ENCODE results near the gene GNA12.
A peak's percentile ranks its signal among the peaks of the same experiment; 100 is the strongest.

The GNA12 gene

DNA sequence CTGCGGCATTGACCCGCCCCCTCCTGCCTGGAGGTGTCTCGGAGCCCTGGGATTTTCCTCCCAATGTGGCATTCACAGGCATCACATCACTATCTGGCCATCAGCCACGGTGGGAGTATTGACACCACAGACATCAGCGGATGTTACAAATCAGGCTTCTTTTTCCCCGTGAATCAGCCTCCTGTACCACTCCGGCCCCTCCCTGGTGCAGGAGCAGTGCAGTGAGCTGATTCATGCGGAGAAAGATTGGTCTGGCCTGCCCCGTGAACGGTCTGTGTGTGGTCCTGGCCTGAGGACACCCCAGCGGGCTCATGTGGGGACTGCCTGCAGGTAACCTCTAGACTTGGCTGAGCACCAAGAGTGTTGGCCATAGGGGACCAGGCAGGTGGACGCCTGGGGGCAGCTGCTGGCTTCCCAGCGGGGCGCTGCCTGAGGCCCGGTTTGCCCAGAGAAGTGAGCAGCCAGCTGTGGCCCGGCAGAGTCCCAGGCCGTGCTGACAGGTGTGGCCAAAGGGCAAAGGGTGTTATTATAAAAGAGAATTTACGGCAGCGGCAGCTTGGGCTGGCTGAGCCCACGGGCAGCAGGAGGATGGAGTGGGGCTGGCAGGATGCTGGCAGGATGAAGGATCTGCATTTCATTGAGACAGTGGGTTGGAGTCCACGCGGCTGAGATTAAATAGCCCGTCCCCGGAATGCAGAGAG is 32.1 kb upstream of the GNA12 start:
- DNase-seq (ENCODE audit: low spot score in 2 of 2): no peak
- Mint-ChIP-seq H3K9me3 (no peaks in the 10 kb centered on the region), H3K4me1 (peaks cover 12% of the 10 kb centered on the region), H3K27me3 (no peaks in the 10 kb centered on the region), H3K36me3 (ENCODE audit: insufficient read depth) (no peaks in the 10 kb centered on the region), H3K27ac (ENCODE audit: low read depth) (no peak overlapping the region), H3K4me3 (no peak overlapping the region)
- no peak for ATAC-seq (replicated peaks; ENCODE audit: extremely low read depth, poor library complexity, severe bottlenecking)

DNA sequence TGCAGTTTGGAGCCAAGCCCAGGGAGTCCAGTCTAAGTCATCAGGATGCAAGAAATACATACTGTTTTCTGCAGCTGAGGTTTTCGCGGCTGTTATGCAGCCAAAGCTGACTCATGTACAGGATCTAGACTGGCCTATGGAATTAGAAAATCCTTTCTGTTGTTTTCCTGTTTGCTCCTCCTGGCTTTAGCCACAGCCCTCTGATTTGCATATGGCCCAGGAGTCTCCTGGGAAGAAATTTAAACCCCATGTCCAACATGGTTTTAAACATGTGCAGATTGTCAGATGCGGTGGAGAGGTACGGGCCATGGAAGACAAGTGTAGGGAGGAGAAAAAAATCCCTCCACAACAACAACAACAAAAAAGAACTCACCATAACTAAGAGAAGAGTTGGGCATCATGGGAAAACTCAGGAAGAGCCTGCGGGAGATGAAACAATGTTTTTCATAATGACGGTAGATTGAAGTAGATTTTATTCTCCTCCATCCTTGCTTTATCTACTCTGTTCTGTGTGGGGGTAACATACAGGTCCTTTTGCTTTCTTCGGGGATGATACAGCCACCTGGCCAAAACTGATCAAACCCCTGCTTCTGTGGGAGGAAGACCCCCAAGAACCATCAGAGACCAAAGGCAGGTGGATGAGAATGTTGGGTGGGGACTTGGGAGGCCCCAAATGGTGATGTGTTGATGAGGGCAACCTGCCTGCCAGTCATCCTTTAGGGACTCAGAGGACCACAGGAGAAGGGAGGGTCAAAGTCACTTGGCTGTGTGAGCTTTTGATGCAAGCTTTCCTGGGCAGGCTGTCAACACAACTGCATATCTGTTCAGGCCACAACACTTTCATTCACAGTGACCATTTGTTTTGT is 29.8 kb upstream of the GNA12 start:
- Mint-ChIP-seq H3K4me3 (no peak overlapping the region), H3K9me3 (no peaks in the 10 kb centered on the region), H3K4me1 (peaks cover 17% of the 10 kb centered on the region), H3K36me3 (ENCODE audit: insufficient read depth) (peaks cover 2% of the 10 kb centered on the region), H3K27ac (ENCODE audit: low read depth) (peak overlapping the region; percentile 13), H3K27me3 (no peaks in the 10 kb centered on the region)
- ATAC-seq (replicated peaks; ENCODE audit: extremely low read depth, poor library complexity, severe bottlenecking) (no peak), DNase-seq (ENCODE audit: low spot score in 2 of 2) (no peak)

DNA sequence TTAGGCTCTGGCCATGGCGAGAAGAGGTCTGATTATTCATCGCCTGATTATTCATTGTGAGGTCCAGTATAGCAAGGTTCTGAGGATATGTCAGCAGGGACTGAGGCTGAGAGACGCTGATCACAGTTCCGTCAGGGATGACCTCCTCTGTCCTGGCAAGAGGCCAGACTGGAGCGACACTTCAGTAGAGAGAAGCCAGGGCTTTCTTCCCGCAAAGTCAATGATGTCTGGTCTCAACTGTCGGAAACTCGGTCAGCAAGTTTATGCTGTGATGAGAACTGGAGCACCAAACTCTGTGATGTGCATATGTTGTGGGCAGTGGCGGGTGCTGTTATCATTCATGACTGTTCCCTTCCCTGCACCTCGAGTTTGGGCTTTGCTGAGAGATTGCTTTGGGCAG is 29.0 kb upstream of the GNA12 start:
- no peak for DNase-seq (ENCODE audit: low spot score in 2 of 2)
- no peaks in the 10 kb centered on the region for H3K9me3 Mint-ChIP-seq
- H3K4me1 Mint-ChIP-seq: peaks cover 10% of the 10 kb centered on the region
- no peaks in the 10 kb centered on the region for H3K27me3 Mint-ChIP-seq
- H3K27ac Mint-ChIP-seq (ENCODE audit: low read depth): no peak overlapping the region
- no peak overlapping the region for H3K4me3 Mint-ChIP-seq
- H3K36me3 Mint-ChIP-seq (ENCODE audit: insufficient read depth): peaks cover 2% of the 10 kb centered on the region
- ATAC-seq (replicated peaks; ENCODE audit: extremely low read depth, poor library complexity, severe bottlenecking): no peak

DNA sequence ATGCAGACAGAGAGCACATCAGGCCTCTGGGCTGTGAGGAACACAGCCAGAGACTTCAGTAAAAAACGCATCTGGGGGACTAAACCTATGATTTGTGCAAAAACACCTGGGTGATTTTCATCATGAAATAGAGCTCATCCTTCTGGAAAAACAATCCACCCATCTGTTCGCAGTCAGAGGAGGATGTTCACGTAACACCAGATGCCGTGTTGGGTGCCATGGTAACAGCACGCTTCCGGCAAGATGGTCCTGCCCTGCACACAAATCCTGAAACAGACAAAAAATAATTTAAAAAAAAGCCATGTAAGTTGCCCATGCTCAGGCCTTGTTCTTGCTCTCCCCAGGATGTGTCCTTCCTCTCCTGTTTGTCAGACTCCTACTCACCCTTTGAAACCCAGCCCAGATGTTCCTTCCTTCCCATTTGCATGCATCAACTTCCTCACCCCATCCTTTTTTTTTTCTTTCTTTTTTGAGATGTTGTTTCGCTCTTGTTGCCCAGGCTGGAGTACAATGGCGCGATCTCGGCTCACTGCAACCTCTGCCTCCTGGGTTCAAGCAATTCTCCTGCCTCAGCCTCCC is 28.3 kb upstream of the GNA12 start:
- Mint-ChIP-seq H3K36me3 (ENCODE audit: insufficient read depth) (peaks cover 2% of the 10 kb centered on the region), H3K27ac (ENCODE audit: low read depth) (no peak overlapping the region), H3K4me3 (no peak overlapping the region), H3K4me1 (peaks cover 8% of the 10 kb centered on the region), H3K27me3 (no peaks in the 10 kb centered on the region), H3K9me3 (no peaks in the 10 kb centered on the region)
- DNase-seq (ENCODE audit: low spot score in 2 of 2): no peak
- ATAC-seq (replicated peaks; ENCODE audit: extremely low read depth, poor library complexity, severe bottlenecking): no peak

DNA sequence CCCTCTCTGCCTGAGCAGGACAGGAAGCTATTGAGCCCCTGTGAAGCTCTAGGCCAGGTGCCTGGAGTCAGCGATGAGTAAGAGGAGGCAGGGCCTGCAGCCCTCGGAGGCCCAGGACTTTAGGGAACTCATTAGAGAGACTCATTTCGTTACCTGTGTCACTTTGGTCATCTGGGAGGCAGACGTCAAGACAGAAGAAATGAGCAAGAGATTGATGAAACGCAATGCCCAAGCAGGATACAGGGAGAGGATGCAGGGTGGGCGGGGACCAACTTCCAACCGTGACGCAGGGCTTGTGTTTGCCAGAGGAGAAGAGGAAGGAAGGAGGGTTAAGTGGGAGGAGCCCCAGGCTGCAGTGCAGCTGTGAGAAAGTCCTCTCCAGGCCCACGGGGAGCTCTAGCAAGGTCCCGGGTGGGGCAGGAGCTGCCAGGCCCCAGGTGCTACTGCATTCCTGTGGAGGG is 26.4 kb upstream of the GNA12 start:
- peak; percentile 54 for ATAC-seq (replicated peaks; ENCODE audit: extremely low read depth, poor library complexity, severe bottlenecking)
- H3K9me3 Mint-ChIP-seq: no peaks in the 10 kb centered on the region
- H3K27me3 Mint-ChIP-seq: no peaks in the 10 kb centered on the region
- H3K4me1 Mint-ChIP-seq: peaks cover 8% of the 10 kb centered on the region
- no peak for DNase-seq (ENCODE audit: low spot score in 2 of 2)
- H3K36me3 Mint-ChIP-seq (ENCODE audit: insufficient read depth): peaks cover 2% of the 10 kb centered on the region
- peak overlapping the region; percentile 52 for H3K4me3 Mint-ChIP-seq
- H3K27ac Mint-ChIP-seq (ENCODE audit: low read depth): no peak overlapping the region

DNA sequence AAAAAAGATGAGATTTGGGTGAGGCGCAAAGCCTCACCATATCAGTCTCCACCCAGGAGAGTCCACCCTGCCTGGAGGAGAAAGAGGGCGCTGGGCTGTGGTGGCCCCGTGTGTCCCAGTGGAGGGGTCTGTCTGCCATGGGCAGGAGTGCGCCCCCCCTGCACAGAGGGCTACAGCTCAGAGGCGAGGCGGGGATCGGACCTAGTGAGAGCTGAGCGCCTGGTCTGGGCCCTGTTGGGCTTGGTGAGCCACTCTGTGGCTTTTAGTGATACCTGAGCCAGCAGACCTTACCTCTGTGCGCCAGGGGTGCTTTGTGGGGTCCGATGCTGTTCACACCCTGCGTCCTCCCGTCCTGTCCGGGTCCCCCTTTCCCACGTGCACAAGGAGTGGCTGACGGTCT is 25.9 kb upstream of the GNA12 start:
- Mint-ChIP-seq H3K27me3 (no peaks in the 10 kb centered on the region), H3K9me3 (no peaks in the 10 kb centered on the region), H3K36me3 (ENCODE audit: insufficient read depth) (peaks cover 2% of the 10 kb centered on the region), H3K4me1 (peaks cover 10% of the 10 kb centered on the region), H3K4me3 (peak overlapping the region; percentile 52), H3K27ac (ENCODE audit: low read depth) (peak overlapping the region; percentile 25)
- no peak for ATAC-seq (replicated peaks; ENCODE audit: extremely low read depth, poor library complexity, severe bottlenecking)
- DNase-seq (ENCODE audit: low spot score in 2 of 2): no peak

DNA sequence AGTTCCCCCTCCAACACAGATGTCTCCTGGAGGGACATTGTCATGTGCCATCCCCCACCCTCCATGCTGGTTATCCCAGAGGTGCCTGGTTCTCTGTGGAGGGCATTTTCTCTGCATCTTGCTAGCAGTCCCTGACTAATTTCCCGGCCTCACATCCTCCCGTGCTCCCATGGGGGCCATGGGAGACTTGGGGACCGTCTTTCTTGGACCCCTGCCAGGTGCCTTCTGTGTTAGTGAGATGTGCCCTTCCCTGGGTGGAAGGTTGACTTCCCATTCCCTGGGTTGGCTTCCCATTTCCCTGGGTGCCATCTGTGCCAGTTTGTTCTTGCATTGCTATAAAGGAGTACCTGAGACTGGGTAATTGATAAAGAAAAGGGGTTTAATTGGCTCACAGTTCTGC is 22.5 kb upstream of the GNA12 start:
- peaks cover 4% of the 10 kb centered on the region for H3K36me3 Mint-ChIP-seq (ENCODE audit: insufficient read depth)
- H3K4me3 Mint-ChIP-seq: no peak overlapping the region
- no peaks in the 10 kb centered on the region for H3K9me3 Mint-ChIP-seq
- peaks cover 35% of the 10 kb centered on the region for H3K4me1 Mint-ChIP-seq
- no peak overlapping the region for H3K27ac Mint-ChIP-seq (ENCODE audit: low read depth)
- DNase-seq (ENCODE audit: low spot score in 2 of 2) (no peak), ATAC-seq (replicated peaks; ENCODE audit: extremely low read depth, poor library complexity, severe bottlenecking) (no peak)
- no peaks in the 10 kb centered on the region for H3K27me3 Mint-ChIP-seq

DNA sequence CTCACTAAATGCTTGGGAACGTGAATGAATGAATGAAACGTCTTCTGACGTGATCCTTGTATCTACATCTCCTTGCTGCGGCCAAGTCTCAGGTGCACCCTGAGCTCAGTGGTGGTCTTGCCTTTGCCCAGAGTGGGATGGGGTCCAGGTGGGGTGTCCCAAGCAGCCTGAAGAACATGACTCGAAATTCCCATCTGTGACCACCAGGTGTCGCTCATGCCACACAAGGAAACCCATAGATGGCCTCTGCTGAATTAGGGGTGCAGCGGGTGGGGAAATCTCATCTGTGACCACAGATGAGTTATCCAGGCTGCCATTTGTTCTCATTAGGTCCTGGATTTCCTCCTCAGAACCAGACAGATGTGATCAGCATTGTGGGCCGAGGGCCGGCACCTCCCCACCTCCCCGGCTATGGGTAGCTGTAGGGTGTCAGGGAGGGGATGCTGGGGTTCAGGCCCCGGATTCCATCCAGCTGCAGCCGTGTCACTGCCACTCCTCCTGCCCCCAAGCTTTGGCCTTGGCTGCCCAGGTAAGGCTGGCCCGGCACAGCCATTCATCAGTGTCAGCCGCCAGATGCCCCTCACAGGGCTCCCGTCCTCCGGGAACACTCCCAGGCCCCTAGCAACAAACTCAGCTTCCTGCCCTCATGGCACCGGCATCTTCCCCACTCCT is 21.0 kb upstream of the GNA12 start:
- Mint-ChIP-seq H3K4me1 (peaks cover 27% of the 10 kb centered on the region), H3K9me3 (no peaks in the 10 kb centered on the region), H3K36me3 (ENCODE audit: insufficient read depth) (peaks cover 4% of the 10 kb centered on the region), H3K4me3 (peak overlapping the region; percentile 36), H3K27ac (ENCODE audit: low read depth) (no peak overlapping the region), H3K27me3 (no peaks in the 10 kb centered on the region)
- ATAC-seq (replicated peaks; ENCODE audit: extremely low read depth, poor library complexity, severe bottlenecking) (no peak), DNase-seq (ENCODE audit: low spot score in 2 of 2) (peak; percentile 54 to 74)

DNA sequence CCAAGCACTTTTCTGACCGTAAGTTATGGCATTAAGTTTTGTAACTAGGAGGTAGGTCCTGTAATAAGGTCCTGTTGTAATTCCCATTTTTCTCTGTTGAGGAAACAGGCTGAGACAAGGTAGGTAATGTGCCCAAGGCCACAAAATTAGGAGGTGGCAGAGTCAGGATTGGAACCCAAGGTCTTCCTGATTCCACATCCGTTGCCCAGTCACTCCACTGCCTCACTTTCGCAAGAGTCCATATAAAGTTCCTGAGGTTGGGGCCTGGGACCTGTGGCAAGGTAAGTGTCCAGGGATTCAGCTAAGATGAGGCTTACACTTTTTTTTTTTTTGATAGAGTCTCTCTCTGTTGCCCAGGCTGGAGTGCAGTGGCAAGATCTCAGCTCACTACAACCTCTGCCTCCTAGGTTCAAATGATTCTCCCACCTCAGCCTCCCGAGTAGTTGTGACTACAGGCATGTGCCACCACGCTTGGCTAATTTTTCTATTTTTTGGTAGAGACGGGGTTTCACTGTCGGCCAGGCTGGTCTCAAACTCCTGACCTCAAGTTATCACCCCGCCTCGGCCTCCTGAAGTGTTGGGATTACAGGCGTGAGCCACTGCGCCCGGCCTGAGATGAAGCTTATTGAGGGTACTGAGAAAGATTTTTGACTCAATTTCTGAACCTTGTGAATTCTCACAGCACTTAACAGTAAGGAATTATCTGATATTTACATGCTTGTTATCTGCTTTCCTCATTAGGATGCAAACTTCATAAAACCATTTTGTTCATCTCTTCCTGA is 20.3 kb upstream of the GNA12 start:
- Mint-ChIP-seq H3K36me3 (ENCODE audit: insufficient read depth) (peaks cover 4% of the 10 kb centered on the region), H3K27ac (ENCODE audit: low read depth) (peak overlapping the region; percentile 79), H3K4me1 (peaks cover 27% of the 10 kb centered on the region), H3K9me3 (no peaks in the 10 kb centered on the region), H3K4me3 (peak overlapping the region; percentile 69), H3K27me3 (no peaks in the 10 kb centered on the region)
- DNase-seq (ENCODE audit: low spot score in 2 of 2) (no peak), ATAC-seq (replicated peaks; ENCODE audit: extremely low read depth, poor library complexity, severe bottlenecking) (no peak)

DNA sequence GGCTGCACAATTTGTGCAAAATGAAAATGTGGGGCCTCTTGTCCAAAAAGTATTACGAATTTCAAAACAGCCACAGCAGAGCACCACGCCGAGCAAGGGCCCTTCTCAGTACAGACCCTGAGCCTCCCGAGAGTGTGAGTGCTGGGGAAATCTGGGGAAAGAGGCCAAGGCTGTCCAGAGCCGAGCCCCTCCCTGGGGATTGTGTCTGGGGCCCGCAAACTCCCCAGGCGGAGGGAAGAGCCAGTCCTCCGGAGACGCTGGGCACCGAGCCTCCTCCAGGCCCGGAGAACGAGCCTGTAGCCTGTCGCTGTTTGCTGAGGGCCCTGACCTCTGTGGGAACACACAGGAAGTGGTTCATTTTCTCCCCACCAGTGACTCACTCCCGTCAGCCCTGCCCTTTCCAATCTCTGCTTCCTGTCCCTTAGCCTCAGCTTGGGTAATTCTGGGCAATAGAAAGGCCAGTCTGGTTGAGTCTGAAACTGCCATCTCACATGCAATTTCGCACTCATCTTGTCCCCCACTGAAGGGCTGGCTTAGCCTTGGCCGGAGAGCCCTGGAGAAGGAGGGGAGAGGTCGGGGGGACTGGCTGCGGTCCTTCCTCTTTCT is 19.5 kb upstream of the GNA12 start:
- Mint-ChIP-seq H3K27me3 (no peaks in the 10 kb centered on the region), H3K4me1 (peaks cover 27% of the 10 kb centered on the region), H3K27ac (ENCODE audit: low read depth) (peak overlapping the region; percentile 79), H3K36me3 (ENCODE audit: insufficient read depth) (peaks cover 2% of the 10 kb centered on the region), H3K4me3 (peak overlapping the region; percentile 69), H3K9me3 (no peaks in the 10 kb centered on the region)
- peak; percentile 29 to 50 for DNase-seq (ENCODE audit: low spot score in 2 of 2)
- ATAC-seq (replicated peaks; ENCODE audit: extremely low read depth, poor library complexity, severe bottlenecking): peak; percentile 95

DNA sequence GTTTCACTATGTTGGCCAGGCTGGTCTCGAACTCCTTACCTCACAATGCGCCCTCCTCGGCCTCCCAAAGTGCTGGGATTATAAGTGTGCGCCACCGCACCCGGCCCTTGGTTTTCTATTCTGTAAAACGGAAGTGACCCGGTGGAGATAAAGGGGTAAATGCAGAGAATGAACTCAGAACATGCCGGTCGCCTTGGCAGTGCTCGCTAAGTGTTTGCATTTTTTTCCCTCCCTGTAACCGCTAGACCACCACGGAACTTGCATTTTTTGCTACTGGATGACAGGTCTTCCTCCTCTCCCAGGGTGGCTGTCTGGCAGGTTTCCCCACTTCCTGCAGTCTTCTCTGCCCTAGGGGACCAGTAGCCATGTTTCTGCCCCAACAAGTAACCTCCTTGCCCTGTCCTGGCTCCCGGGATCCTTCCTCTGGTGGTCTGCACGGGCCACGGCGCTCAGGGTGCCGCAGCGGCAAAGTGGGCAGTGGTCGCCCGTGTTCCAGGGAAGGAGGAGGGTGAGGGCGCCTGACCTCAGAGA is 18.8 kb upstream of the GNA12 start:
- DNase-seq (ENCODE audit: low spot score in 2 of 2) (no peak), ATAC-seq (replicated peaks; ENCODE audit: extremely low read depth, poor library complexity, severe bottlenecking) (peak; percentile 38)
- Mint-ChIP-seq H3K27me3 (no peaks in the 10 kb centered on the region), H3K4me1 (peaks cover 27% of the 10 kb centered on the region), H3K4me3 (peak overlapping the region; percentile 69), H3K36me3 (ENCODE audit: insufficient read depth) (peaks cover 2% of the 10 kb centered on the region), H3K9me3 (no peaks in the 10 kb centered on the region), H3K27ac (ENCODE audit: low read depth) (peak overlapping the region; percentile 79)

All from central memory CD8-positive, alpha-beta T cell (primary cell).